Transverse colon (tissue), 4 donors: ENCODE results near the gene MED7. TPM values are rescaled to one million over a fixed set of nuclear protein-coding genes. Genes with fewer than 3 reads are reported as not detected.
A peak's percentile ranks its signal among the peaks of the same experiment; 100 is the strongest.

Experiments used
- DNase-seq: peaks from one replicate; pipeline ENCODE4 v3.0.0-alpha.2; 2019
- H3K27ac ChIP-seq, 4 donors: fragments of 200-600 bp; sonication (generic); 2 replicates each; pipeline ENCODE4 v1.5.1; 2016 to 2018; ENCODE audit warnings: inconsistent platforms in 4 of 4
- H3K27me3 ChIP-seq: fragments of 200-600 bp; sonication (generic); 2 replicates; pipeline ENCODE4 v1.5.1; 2017; ENCODE audit warnings: inconsistent platforms
- H3K36me3 ChIP-seq, 4 donors: fragments of 200-600 bp; sonication (generic); 2 replicates each; pipeline ENCODE4 v1.5.1; 2017 to 2019; ENCODE audit warnings: inconsistent platforms in 4 of 4
- H3K4me1 ChIP-seq, 4 donors: fragments of 200-600 bp; sonication (generic); 2 replicates each; pipeline ENCODE4 v1.5.1; 2017 to 2020; ENCODE audit warnings: inconsistent platforms in 4 of 4
- H3K4me3 ChIP-seq, 4 donors: fragments of 200-600 bp; sonication (generic); 1 replicate in 1 of 4; 2 replicates in 3 of 4; pipeline versions ENCODE4 v1.5.1 to v1.6.1; 2017 to 2019; ENCODE audit warnings: inconsistent platforms in 4 of 4
- H3K9me3 ChIP-seq, 2 donors: fragments of 200-600 bp; sonication (generic); 2 replicates each; pipeline ENCODE4 v1.5.1; 2017 to 2019; ENCODE audit warnings: inconsistent platforms in 2 of 2
- CTCF ChIP-seq, 5 experiments: fragments of 200-600 bp in 3 of 5; fragments of 450-650 bp in 2 of 5; sonication (generic) in 3 of 5; IDR thresholded peaks; 1 replicate in 2 of 5; 2 replicates in 3 of 5; pipeline ENCODE4 v1.5.1; 2016 to 2017; ENCODE audit warnings: antibody characterized with exemption in 5 of 5, inconsistent platforms in 3 of 5, mild to moderate bottlenecking in 2 of 5, moderate library complexity in 1 of 5
- EP300 ChIP-seq: sonication (generic); formaldehyde crosslinking; IDR thresholded peaks from one replicate; pipeline ENCODE4 v1.6.1; 2017; ENCODE audit warnings: antibody characterized with exemption, low read depth
- POLR2A ChIP-seq: fragments of 450-650 bp; IDR thresholded peaks from one replicate; pipeline ENCODE4 v1.6.1; 2016; ENCODE audit warnings: antibody characterized with exemption, mild to moderate bottlenecking, moderate library complexity
- POLR2AphosphoS5 ChIP-seq, 3 donors: sonication (generic); formaldehyde crosslinking; IDR thresholded peaks; one replicate each; pipeline ENCODE4 v1.6.1; 2016; ENCODE audit warnings: antibody characterized with exemption in 3 of 3
- WGBS, 2 donors: methylation state at CpG; one replicate each; pipeline ENCODE4 v1.1.5; 2018; ENCODE audit warnings: low coverage in 1 of 2; 5-methylcytosine and 5-hydroxymethylcytosine counted together
- in situ Hi-C, 4 donors: fragments of 200-750 bp; cut with MboI; loops; one replicate each; pipeline versions ENCODE4 v1.15.0 to v1.15.1; 2017; ENCODE audit warnings: low sequenced_read_pairs in 3 of 4, low pct_ligation_motif_present in 1 of 4, low pct_unique_long_range_greater_than_20kb in 1 of 4
- intact Hi-C: fragments of 100-400 bp; cut with DNase I; formaldehyde crosslinking; loops from one replicate; pipeline ENCODE4 v1.15.1; 2023; ENCODE audit warnings: low total_unique reads
- total RNA-seq, 4 donors: library from RNA; depleted of rRNA; stranded (reverse); fragments of >200 nt; gene quantifications; one replicate each; pipeline ENCODE4 v1.1.0, GENCODE V29; 2016

Gene MED7
- 10 to 100 TPM in 2 of 4 donors, 1 to 10 TPM in 1, not detected in 1; 10.0 to 12.1 (median 11.0) TPM for total RNA-seq

- intact Hi-C loops (no loop called here), in situ Hi-C loops (loop anchor here in 1 of 4 donors (10.0 to 25.0 kb wide), 3 partner anchors 112 to 595 kb away; partner anchors contain the start of genes LSM11 and THG1L)
- no peak for TF ChIP-seq EP300
- TF ChIP-seq POLR2AphosphoS5 (IDR thresholded peaks at IDR 0.05) = peak; percentile 79 to 96 (median 92)
- peak; percentile 89 for TF ChIP-seq POLR2A
- peak within 1 kb of the TSS; percentile 89 to 99 (median 94) for H3K27ac ChIP-seq
- peak within 1 kb of the TSS; percentile 79 to 100 (median 90) for H3K4me3 ChIP-seq
- H3K9me3 ChIP-seq = no peaks in the 10 kb centered on the region
- H3K27me3 ChIP-seq = no peaks in the 10 kb centered on the region
- 0 to 2% methylated on average over 9 to 48 of the region's 48 CpGs for WGBS, 2 donors
- peaks cover 0 to 14% (median 3%) of the 10 kb centered on the region in 4 donors for H3K36me3 ChIP-seq
- peaks cover 7 to 24% (median 12%) of the 10 kb centered on the region in 4 donors for H3K4me1 ChIP-seq
- DNase-seq = peak; percentile 94
Measured at GRCh38 chr5:157142317-157143126, at the start of gene MED7. MED7 (minus strand) TSS chr5:157142865; CDS start chr5:157139431, 3,434 bp downstream.

GRCh38 chr5:157189223-157189622 lies 46.6 kb upstream of the MED7 start:
- Histone ChIP-seq H3K27me3 (no peaks in the 10 kb centered on the region), H3K36me3 (no peaks in the 10 kb centered on the region), H3K27ac (no peak overlapping the region), H3K4me3 (no peak overlapping the region), H3K4me1 (no peaks in the 10 kb centered on the region), H3K9me3 (no peaks in the 10 kb centered on the region)
- 64 to 72% methylated on average over 2 to 7 of the region's 7 CpGs for WGBS, 2 donors
- TF ChIP-seq EP300 (no peak), CTCF (IDR thresholded peaks at IDR 0.05) (no peak), POLR2AphosphoS5 (IDR thresholded peaks at IDR 0.05) (no peak), POLR2A (no peak)
- in situ Hi-C loops (no loop called here), intact Hi-C loops (no loop called here)
- no peak for DNase-seq

GRCh38 chr5:157188270-157188669 lies 45.6 kb upstream of the MED7 start:
- no peak overlapping the region for H3K4me3 ChIP-seq
- no peaks in the 10 kb centered on the region for H3K27me3 ChIP-seq
- in situ Hi-C loops (no loop called here), intact Hi-C loops (no loop called here)
- H3K4me1 ChIP-seq = no peaks in the 10 kb centered on the region
- DNase-seq = no peak
- H3K27ac ChIP-seq = no peak overlapping the region
- no peaks in the 10 kb centered on the region for H3K36me3 ChIP-seq
- TF ChIP-seq CTCF (IDR thresholded peaks at IDR 0.05) = no peak
- H3K9me3 ChIP-seq = no peaks in the 10 kb centered on the region

- no peaks in the 10 kb centered on the region for H3K27me3 ChIP-seq
- in situ Hi-C loops = no loop called here
- H3K4me3 ChIP-seq = no peak overlapping the region
- H3K9me3 ChIP-seq = no peaks in the 10 kb centered on the region
- no peak for DNase-seq
- intact Hi-C loops = no loop called here
- 61% methylated on average over 5 of the region's 5 CpGs for WGBS, 2 donors
- H3K4me1 ChIP-seq = no peaks in the 10 kb centered on the region
- TF ChIP-seq EP300 = no peak
- TF ChIP-seq POLR2A = no peak
- no peak for TF ChIP-seq CTCF (IDR thresholded peaks at IDR 0.05)
- no peak for TF ChIP-seq POLR2AphosphoS5 (IDR thresholded peaks at IDR 0.05)
- no peak overlapping the region for H3K27ac ChIP-seq
- no peaks in the 10 kb centered on the region for H3K36me3 ChIP-seq
Measured at GRCh38 chr5:157187046-157187754, 44.5 kb upstream of the MED7 start.
